Chondrocyte (in vitro differentiated cells): ENCODE data around the gene ADD3. TPM values are rescaled to one million over a fixed set of nuclear protein-coding genes. Genes with fewer than 3 reads are reported as not detected.

Experiments
- DNase-seq: peaks from one replicate; pipeline ENCODE4 v3.0.0; 2021; ENCODE audit warnings: mixed read lengths, low spot score
- H3K27ac Mint-ChIP-seq: one replicate; pipeline ENCODE4 v1.8.0; 2021; ENCODE audit warnings: mild to moderate bottlenecking, moderate library complexity, mixed read lengths; ENCODE audit not compliant: unreplicated experiment
- H3K27me3 Mint-ChIP-seq: 2 replicates; pipeline ENCODE4 v1.8.0; 2021; ENCODE audit warnings: low read depth, mixed read lengths
- H3K36me3 Mint-ChIP-seq: 2 replicates; pipeline ENCODE4 v1.8.0; 2021; ENCODE audit warnings: low read depth, mixed read lengths
- H3K4me1 Mint-ChIP-seq: 2 replicates; pipeline ENCODE4 v1.8.0; 2021; ENCODE audit warnings: low read depth, mild to moderate bottlenecking, mixed read lengths
- H3K4me3 Mint-ChIP-seq: one replicate; pipeline ENCODE4 v1.8.0; 2021; ENCODE audit warnings: mild to moderate bottlenecking, moderate library complexity, mixed read lengths; ENCODE audit not compliant: unreplicated experiment
- H3K9me3 Mint-ChIP-seq: 2 replicates; pipeline ENCODE4 v1.8.0; 2021; ENCODE audit warnings: low read depth, mixed read lengths
- total RNA-seq: library from RNA; stranded (reverse); gene quantifications from 3 replicates; pipeline ENCODE4 v1.2.1, GENCODE V29; 2021
- TF ChIP-seq, protein P1 (sequence below): fragments of 200-600 bp; sonication (generic); IDR thresholded peaks from 2 replicates; pipeline ENCODE4 v1.5.0; 2021; ENCODE audit warnings: antibody characterized with exemption, mild to moderate bottlenecking, moderate library complexity

Gene ADD3
- total RNA-seq, 1 donor from 2014 or later: 75.1 TPM

DNA sequence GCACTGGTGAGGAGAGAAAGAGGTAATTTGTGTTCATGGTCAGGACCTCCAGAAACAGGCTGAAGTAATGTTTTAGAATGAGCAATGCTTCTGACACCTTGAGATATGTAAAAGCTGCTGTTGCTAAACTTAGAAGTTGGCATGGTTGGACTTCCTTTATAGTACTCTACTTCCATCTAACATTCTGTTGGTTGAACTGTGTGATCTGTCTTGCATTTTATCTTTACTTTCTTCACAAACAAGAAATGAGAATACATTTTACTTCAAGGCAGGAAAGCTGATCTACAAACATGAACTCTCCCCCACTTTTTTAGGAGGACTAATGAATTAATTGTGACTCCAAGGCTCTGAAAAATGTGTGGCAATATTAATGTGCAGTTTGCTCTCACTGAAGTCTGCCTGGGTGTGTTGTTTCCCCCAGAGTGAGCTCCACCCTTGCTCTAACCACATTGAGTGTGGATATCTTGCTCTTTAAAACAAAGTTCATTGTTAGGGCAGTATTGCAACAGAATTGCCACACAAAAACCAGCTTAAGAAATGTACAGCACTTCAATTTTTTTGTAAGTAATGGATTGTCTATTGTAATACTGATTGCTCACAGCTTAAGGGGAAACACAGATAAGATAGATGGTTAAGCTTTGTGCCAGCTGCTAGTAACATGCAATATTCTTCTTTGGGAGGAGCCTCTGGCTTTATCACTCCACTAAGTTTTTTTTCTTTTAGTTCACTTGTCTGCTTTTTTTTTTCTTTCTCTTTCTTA is 69.0 kb downstream of the ADD3 start:
- Mint-ChIP-seq H3K9me3 (no peaks in the 10 kb centered on the region), H3K4me3 (peak overlapping the region; percentile 24), H3K36me3 (no peaks in the 10 kb centered on the region), H3K4me1 (peaks cover 69% of the 10 kb centered on the region), H3K27me3 (no peaks in the 10 kb centered on the region), H3K27ac (peak overlapping the region; percentile 96)
- TF ChIP-seq, protein P1, sequence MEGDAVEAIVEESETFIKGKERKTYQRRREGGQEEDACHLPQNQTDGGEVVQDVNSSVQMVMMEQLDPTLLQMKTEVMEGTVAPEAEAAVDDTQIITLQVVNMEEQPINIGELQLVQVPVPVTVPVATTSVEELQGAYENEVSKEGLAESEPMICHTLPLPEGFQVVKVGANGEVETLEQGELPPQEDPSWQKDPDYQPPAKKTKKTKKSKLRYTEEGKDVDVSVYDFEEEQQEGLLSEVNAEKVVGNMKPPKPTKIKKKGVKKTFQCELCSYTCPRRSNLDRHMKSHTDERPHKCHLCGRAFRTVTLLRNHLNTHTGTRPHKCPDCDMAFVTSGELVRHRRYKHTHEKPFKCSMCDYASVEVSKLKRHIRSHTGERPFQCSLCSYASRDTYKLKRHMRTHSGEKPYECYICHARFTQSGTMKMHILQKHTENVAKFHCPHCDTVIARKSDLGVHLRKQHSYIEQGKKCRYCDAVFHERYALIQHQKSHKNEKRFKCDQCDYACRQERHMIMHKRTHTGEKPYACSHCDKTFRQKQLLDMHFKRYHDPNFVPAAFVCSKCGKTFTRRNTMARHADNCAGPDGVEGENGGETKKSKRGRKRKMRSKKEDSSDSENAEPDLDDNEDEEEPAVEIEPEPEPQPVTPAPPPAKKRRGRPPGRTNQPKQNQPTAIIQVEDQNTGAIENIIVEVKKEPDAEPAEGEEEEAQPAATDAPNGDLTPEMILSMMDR: no peak
- DNase-seq: no peak

DNA sequence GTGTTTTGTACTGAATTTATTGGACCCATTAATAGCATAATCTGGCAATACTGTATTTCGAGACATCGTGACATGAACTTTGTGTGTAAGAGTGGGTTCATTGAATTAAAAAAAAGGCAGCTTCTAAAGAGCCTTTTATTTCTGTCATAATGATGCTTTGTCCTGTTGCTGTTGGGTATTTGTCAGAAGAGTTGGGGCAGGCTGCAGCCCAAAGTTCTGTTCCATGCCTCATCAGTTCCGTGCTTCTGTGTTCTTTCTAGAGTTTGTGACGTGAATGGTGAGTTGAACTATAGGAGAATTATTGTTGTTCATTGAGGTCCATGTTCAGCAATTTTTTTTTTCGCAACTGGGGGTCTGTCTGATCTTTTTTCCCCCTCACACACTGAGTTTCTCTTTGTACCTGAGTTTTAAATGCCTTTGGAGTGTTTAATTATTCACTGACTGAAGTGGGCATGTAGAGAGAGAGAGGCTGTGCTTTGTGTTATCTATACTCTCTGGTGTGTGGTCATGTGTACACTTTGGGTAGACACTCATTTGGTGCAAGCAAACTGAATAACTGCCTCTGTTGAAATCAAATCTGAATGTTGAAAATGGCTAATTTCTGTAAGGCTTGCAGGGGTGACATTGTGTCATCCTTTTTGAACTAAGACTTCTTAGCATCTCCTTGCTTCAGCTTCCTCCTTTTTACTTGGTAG is 69.8 kb downstream of the ADD3 start:
- Mint-ChIP-seq H3K27me3 (no peaks in the 10 kb centered on the region), H3K36me3 (no peaks in the 10 kb centered on the region), H3K4me1 (peaks cover 76% of the 10 kb centered on the region), H3K9me3 (no peaks in the 10 kb centered on the region), H3K27ac (peak overlapping the region; percentile 96), H3K4me3 (no peak overlapping the region)
- TF ChIP-seq, protein P1: no peak
- DNase-seq: no peak

DNA sequence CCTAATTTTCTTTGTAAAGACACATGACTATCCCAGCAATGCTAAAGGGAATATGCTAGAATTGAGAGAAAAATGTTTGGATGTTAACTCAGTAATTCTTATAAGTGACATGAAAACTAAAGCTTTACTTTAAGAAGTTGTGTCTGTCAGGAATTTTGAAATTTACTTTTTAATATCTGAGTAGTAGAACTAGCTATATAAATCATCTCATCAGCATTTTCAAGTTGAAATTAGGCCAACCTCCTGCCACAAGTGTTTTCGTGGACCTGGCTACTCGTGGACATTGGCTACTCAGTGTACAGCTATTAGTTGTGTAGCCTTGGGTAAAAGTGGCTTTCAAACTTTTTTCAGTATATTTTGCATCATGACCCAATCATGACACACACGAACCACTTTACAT is 70.5 kb downstream of the ADD3 start:
- Mint-ChIP-seq H3K27me3 (no peaks in the 10 kb centered on the region), H3K4me3 (no peak overlapping the region), H3K36me3 (no peaks in the 10 kb centered on the region), H3K27ac (no peak overlapping the region), H3K4me1 (peaks cover 79% of the 10 kb centered on the region), H3K9me3 (peaks cover 4% of the 10 kb centered on the region)
- DNase-seq: no peak
- TF ChIP-seq, protein P1: no peak

DNA sequence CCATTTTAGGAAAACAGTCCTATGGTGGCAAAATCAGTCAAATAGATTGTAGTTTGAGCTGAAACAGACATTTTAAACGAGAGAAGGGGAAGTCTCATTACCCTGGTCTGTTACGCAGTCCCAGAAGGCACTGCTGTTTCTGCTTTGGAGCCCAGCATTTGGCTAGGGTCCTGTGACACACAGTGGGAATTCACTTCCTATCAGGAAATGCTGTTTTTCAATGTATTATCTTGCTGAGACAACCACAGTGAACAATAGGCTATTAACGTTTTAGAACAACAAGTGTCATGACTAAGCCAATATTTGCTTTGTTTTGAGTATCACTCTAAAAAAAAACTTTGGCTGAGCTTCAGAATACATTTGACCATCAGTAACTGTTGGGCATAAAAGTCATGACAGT is 74.1 kb downstream of the ADD3 start:
- no peaks in the 10 kb centered on the region for H3K36me3 Mint-ChIP-seq
- peaks cover 4% of the 10 kb centered on the region for H3K9me3 Mint-ChIP-seq
- H3K4me3 Mint-ChIP-seq: no peak overlapping the region
- H3K27ac Mint-ChIP-seq: no peak overlapping the region
- TF ChIP-seq, protein P1: no peak
- no peaks in the 10 kb centered on the region for H3K27me3 Mint-ChIP-seq
- DNase-seq: no peak
- peaks cover 57% of the 10 kb centered on the region for H3K4me1 Mint-ChIP-seq

DNA sequence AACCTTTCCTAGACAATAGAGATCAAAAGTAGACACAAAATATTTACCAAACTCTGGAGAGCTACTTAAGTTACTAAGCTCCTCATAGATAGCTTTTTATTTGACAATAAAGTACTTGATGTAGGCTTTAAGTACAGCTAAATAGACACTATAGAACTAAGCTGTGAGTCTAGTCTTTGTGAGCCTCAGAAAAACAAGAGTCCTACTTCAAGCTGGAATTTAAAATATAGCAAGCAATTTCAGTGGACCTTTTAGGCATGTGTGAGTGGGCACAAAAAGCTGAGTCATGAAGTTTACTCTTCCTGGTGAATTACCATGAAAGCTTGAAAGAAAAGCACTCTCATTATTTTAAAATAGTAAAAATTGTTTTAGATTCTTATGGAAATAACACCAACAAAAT is 76.1 kb downstream of the ADD3 start:
- H3K4me1 Mint-ChIP-seq: peaks cover 51% of the 10 kb centered on the region
- H3K4me3 Mint-ChIP-seq: no peak overlapping the region
- H3K9me3 Mint-ChIP-seq: peaks cover 4% of the 10 kb centered on the region
- TF ChIP-seq, protein P1: no peak
- DNase-seq: no peak
- no peaks in the 10 kb centered on the region for H3K36me3 Mint-ChIP-seq
- peak overlapping the region; percentile 22 for H3K27ac Mint-ChIP-seq
- no peaks in the 10 kb centered on the region for H3K27me3 Mint-ChIP-seq
